Hepatic stellate cell (primary cell): ENCODE measurements around the gene AK5.

Source experiments
- DNase-seq: peaks from one replicate; pipeline ENCODE4 v3.0.0; 2011; ENCODE audit warnings: low spot score

AK5 gene

DNA sequence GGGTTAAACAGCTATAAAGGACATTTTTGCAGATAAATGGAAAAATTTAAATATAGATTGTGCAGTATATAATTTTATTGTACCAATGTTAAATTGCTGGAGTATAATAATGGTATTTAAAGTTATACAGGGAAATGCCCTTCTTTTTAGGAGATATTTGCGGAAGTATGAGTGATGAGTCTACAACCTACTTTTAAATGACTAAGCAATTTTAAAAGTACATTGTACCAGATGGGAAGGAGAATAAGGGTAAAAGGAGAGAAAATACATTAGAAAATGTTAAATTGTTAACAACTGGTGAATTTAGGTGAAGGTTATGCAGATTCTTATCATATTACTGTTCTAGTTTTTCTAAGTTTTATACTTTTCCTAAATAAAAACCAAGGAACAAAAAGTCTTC, 308.8 kb downstream of the AK5 start:
- no peak for DNase-seq

DNA sequence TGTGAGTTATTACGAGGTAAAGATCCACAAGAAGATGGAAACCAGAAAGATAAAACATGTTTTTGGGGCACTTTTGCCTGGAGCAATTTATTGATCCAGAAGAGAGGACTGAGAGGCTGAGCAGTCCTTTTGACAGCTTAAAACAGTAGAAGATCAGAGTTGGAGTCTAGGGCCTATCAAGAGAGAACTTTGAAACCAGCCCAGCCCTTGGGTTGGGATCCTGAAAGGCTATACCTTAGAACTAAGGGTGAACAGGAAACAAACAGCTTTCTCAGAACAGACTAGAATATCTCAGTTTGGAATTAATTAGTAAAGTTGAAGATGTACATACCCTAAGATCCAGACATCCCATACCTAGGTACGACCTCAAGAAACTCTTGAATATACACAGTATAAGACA, 311.1 kb downstream of the AK5 start:
- no peak for DNase-seq

- no peak for DNase-seq
Observed at GRCh38 chr1:77594366-77595112, 312.7 kb downstream of the AK5 start.

- no peak for DNase-seq
Observed at GRCh38 chr1:77597310-77597709, 315.5 kb downstream of the AK5 start.

DNA sequence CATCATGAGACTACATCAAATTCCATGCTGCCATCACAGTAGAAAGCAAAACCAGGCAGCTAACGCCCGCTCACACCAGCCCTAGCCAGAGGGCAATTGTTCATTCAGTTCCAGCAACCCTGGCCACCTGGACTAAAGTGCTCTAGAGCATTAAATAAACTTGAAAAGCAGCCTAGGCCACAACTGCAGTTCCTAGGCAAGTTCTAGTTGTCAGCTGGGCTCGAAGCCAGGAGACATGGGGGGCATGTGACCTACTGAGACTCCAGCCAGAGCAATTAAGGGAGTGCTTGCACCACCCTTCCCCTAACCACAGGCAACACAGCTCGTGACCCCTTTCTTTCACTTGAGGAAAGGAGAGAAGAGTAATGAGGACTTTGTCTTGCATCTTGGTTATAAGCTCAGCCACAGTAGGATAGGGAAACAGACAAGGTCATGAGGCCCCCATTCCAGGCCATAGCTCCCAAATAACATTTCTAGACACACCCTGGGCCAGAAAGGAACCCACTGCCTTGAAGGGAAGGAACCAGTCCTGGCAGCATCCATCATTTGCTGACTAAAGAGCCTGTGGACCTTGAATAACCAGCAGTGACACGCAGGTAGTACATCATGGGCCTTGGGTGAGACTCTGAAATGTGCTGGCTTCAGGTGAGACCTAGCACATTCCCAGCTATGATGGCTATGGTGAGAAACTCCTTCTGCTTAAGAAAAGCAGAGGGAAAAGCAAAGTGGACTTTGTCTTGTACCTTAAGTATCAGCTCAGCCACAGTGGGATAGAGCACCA, 323.6 kb downstream of the AK5 start:
- no peak for DNase-seq

DNA sequence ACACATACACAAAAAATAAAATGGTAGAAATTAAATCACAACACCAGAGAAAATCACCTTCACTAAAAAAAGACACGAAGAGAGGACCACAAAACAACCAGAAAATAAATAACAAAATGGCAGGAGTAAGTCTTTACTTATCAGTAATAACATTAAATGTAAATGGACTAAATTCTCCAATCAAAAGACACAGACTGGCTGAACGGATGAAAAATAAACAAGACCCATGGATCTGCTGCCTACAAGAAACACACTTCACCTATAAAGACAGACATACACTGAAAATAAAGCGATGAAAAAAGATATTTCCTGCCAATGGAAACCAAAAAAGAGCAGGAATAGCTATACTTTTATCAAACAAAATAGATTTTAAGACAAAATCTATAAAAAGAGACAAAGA, 327.1 kb downstream of the AK5 start:
- no peak for DNase-seq
